ENCODE results near the gene MCCC2.
"Not testable (repeated sequence)": the region's sequence is repeated elsewhere in the genome, so short reads cannot be mapped to it uniquely, and the experiment has no call there.

MCCC2 gene

DNA sequence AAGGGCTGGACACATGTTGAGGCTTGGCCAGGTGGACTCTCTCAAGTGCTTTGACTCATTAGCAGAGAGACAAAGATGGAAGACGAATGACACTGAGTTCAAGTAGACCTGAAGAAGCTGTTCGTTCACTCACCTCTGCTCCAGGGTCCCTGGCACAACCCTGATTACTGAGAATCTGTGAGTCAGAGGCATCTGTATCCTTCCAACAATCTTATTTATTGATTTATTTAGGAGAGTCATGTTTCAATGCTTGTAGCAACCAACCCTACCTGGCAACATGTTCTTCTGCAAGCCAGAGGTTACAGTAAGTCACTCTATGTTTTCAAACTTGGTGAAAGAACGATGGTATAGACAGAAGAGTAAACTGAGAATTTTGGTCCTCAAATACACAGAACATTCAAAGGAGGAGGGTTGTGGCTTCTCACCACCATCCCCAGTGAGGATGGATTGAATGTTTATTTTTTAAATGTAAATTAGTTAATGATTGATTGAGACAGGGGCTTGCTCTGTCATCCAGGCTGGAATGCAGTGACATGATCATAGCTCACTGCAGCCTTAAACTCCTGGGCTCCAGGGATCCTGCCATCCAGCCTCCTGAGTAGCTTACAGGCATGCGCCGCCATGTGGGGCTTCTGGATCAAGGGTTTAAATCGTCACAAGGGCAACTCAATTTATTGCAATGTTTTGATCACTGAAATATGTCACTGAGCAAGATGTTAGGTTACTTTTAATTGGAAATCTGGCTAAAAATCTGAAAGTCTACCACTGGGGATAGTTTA, 76.2 kb downstream of the MCCC2 start:
- no peak for DNase-seq (ENCODE audit: low spot score)

DNA sequence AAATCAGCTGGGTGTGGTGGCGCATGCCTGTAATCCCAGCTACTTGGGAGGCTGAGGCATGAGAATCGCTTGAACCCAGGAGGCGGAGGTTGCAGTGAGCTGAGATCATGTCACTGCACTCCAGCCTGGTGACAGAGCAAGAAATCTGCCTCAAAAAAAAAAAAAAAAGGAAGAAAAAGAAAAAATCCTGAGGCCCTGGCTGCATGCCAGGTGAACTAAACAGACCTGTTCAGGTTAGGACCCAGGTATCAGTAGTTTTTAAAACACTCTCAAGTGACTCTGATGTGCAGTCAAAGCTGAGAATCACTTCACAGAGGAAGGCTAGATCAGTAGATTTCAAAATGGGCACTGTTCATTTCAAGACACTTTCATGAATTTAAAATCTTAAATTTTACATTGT, 77.5 kb downstream of the MCCC2 start:
- DNase-seq (ENCODE audit: low spot score): not testable (repeated sequence)

DNA sequence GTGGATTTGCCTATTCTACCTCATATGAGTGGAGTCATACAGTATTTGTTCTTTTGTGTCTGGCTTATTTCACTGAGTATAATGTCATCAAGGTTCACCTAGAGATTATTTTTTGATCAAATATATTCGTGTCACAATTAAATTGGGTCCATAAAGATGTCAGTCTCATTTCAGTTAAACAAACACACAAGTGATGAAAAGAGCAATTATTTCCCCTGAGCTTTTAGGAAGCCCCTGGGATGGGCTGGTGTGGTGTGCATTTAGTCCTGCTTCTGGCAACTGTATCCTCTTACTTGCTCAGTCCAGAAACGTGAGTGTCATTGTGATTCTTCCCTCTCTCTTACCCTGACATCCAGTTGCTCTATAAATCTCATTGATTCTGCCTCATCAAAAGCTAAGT, 79.2 kb downstream of the MCCC2 start:
- DNase-seq (ENCODE audit: low spot score): no peak

DNA sequence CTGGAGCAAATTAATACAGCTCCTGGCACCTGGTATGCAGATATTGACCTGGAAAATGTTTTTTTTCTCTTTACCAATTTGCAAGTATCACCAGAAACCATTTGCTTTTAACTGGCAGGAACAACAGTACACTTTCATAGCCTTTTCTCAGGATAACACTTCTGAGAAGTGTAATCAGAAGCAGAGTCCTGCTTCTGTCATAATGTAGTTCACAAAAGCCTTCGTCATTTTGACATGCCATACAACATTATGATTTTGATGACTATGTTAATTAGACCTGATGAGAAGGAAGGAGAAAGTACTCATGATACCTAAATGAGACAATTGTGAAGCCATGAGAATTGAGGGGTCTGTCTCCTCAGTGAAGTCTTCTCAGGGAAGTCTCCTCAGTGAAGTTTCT, 90.8 kb downstream of the MCCC2 start:
- DNase-seq (ENCODE audit: low spot score): no peak

DNA sequence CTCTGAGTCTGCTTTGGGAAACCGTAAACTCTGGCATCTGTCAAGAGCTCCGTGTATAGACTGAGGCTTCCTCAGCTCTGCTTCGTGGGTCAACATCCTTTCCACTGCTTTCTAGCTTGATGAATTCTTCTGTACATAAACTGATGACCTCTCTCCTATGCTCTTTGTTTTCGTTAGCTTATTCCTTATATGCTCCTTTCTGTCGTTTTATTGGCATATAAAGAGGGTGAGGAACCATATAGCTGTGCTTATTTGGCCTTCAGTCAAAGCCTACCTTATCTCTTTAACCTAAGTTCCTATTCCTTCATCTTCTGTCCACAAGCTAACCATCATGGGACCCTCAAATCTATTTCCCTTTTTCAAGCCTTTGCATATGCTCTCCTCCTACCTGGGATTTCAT, 92.6 kb downstream of the MCCC2 start:
- DNase-seq (ENCODE audit: low spot score): no peak

DNA sequence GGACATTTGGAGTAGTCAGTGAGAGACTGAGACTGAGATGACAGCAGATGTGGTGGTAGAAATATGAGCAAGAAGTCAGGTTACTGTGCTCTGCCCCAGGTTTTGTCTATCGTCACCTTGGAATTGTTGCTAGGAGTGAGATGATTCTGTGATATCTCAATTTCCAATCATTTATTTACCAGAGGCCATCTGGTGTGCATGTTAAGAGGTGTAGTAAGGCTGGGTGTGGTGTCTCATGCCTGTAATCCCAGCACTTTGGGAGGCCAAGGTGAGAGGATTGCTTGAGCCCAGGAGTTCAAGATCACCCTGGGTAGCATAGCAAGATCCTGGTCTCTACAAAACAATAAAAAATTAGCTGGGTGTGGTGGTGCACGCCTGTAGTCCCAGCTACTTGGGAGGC, 93.4 kb downstream of the MCCC2 start:
- DNase-seq (ENCODE audit: low spot score): no peak

DNA sequence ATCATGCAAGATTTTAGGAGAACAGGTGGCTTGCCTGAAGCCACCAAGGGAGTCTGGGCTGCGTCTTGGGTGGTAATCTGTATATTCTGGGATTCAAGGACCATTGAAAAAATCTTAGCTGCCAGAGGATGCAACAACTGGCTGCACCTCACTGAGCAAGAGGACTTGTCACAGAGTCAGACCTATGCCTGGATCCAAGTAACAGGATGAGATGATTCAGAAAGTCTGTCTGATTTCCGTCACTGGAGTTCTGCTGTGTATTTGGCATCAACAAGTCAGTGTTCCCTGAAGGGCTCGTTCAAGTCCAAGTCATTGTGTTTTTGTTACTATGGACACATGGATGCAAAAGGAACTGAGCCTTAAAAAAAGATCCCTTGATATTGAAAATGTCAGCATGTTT, 94.2 kb downstream of the MCCC2 start:
- no peak for DNase-seq (ENCODE audit: low spot score)

DNA sequence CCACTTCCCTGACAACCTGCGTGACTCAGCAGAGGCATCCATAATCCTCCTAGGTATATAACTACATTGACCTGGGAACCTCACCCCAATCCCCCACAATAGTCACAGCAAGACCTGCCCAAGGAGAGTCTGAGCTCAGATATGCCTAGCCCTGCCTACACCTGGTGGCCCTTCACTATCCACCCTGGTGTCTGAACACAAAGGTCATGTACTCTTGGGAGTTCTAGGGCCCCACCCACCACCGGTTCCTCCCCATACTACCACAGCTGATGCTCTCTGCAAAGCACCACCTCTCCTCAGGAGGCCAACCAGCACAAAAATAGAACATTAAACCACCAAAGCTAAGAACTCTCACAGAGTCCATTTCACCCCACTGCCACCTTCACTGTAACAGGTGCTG, 97.2 kb downstream of the MCCC2 start:
- no peak for DNase-seq (ENCODE audit: low spot score)

DNA sequence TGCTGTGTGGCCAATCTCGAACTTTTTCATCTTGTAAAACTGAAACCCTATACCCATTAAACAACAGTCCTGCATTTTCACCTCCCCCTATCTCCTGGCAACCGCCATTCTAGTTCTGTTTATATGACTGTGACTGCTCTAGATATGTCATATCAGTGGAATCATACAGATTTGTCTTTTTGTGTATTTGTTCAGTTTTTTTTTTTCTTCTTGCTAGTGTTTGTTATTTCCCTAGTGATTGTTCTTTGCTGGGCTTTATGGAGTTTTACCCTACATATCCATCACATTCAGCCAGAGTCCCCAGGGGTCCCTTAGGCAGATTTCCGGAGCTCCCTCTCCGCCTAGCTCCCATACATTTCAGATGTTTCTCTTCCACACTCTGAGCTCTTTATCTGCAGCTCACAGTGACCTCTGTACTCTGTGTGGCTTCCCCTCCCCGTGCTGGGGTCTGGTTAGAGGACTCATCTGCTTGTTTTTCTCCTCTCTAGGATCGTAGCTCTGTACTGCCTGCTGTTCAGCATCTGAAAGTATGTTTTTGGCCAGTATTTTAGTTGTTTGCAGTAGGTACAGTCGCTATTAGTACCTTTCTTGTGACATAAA, 106.8 kb downstream of the MCCC2 start:
- DNase-seq (ENCODE audit: low spot score): no peak

DNA sequence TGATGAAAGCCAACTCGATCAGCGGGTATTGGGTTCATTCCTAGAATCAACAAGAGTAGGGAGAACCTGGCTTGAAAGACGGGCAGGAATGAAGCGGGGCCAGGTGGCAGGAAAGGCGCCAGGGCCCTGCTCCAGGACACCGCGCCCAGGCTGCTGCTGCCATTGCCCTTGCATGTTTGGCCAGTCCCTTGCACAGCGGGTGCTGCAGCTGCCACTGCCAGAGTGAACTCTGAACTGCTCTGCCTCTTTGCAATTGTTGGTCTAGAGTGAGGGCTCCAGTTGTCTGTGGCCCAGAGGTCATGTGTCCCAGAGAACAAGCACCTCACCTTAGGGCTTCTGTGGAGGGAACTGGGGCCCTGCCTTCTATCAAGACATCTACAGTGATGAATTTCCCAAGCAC, 107.9 kb downstream of the MCCC2 start:
- no peak for DNase-seq (ENCODE audit: low spot score)

DNA sequence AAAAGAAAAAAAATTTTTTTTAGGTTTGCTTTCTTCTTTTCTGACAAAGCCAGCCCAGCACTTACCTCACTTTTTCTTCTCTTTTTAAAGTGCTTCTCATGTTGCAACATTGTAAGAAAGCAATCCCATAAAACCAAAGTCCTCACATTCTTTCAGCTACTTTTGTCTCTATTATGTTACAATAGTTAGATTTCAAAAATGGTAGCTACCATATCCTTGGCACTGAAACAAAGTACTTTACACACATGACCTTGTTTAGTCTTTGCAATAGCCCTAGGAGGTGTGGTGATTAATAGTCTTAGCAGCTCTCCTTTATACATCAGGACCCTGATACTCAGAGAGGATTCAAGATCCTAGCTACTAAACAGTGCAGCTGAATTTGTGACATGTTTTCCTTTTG, 108.5 kb downstream of the MCCC2 start:
- DNase-seq (ENCODE audit: low spot score): no peak

DNA sequence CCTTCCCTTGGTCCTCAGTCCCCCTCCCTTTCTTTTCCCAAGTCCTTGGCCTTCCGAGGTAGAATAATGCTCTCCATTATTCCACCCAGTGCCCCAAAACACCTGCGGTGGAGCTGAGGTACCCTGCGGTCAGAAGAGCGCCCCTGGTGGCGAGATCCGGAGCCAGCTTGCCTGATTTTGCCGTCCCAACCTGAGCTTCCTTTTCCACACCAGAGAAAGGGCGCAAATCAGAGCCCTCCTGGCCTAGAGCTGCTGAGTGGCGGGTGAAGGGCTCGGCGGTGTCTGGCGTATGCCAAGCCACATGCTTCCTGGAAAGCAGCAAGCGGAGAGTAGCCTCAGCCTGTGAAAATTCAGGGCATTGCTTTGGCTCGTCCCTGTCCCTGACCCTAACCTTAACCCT, 110.8 kb downstream of the MCCC2 start:
- no peak for DNase-seq (ENCODE audit: low spot score)

DNA sequence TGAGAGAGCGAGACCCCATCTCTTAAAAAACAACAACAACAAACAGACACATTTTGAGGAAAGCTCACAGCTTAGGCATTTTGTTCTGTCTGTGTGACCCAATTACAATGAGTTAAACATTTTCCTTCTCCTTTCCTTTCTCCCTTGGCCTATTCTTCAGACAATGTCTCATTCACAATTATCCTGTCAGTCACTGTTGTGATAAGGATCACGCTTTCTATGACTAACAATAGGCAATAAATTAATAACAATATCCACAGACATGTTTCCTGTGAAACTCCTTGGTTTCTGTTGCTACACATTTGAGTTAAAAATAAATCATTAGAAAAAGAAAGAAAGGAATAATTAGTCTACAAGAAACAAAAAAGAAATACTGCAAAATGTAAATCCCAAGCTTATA, 112.1 kb downstream of the MCCC2 start:
- no peak for DNase-seq (ENCODE audit: low spot score)

DNA sequence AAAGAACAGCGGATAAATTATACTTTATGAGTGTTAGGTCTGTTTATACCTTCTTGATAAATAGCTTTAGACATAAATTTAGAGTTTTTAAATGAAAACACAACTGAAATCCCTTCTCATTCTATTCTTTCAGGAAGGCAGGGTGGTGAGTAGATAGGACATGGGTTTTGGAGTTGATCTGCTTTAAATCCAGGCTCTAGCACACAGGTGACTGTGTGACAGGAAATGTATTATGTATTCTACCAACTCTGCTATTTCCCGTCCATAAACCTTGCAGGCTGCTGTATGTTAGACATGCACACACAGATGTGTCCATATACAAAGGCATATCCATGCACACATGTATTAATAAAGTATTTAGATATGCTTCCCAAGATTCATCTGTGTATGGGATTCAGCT, 112.6 kb downstream of the MCCC2 start:
- no peak for DNase-seq (ENCODE audit: low spot score)

DNA sequence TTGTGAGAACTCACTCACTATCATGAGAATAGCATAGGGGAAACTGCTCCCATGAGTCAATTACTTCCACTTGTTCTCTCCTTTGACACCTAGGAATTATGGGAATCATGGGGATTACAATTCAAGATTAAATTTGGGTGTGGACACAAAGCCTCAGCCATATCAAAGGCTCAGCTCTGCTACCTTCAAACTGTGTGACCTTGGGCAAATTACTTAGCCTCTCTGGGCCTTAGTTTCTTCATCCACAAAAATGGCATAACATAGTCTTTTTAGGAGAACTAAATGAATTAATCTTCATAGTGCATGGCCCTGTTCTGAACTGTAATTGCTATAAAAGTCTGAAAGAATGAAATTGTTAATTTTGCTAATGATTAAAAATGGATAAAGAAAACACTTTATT, 113.7 kb downstream of the MCCC2 start:
- DNase-seq (ENCODE audit: low spot score): no peak

DNA sequence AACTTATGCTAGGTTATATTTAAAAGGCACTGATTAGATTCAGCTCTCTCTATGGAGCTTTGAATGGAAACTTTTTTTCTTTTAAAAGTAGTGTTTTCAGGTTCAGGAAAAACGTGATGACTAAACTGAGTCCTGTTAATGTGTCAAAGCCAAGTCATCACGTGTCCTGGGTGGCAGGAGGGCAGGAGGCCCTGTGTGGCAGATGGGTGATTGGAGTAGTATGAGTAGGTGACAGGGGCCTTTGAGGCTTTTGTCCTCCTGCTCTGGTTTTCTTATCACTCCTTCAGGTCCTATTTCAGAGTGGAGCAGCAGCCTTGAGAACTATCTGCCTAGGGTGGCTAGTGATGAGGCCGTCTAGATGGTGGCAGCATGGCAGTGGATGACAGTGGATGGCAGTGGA, 114.3 kb downstream of the MCCC2 start:
- DNase-seq (ENCODE audit: low spot score): no peak

DNA sequence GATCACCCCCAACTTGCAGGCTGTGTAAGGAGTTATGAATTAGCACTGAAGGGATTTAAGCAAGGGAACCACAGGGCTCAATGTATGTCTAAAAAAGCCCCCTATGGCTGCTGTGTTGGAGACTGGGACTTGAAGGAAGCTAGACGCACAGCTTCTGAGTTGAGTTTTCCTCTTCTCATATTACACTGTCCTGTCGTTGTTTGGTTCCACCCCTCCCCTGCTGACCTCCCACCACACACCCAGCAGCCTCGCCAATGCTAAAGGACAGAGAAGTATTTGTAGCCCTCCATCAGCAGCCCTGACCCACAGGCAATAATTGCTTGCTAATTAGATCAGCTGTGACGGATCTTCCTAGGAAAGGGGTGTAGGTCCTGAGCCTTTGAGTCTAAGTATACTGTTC, 116.8 kb downstream of the MCCC2 start:
- no peak for DNase-seq (ENCODE audit: low spot score)

DNA sequence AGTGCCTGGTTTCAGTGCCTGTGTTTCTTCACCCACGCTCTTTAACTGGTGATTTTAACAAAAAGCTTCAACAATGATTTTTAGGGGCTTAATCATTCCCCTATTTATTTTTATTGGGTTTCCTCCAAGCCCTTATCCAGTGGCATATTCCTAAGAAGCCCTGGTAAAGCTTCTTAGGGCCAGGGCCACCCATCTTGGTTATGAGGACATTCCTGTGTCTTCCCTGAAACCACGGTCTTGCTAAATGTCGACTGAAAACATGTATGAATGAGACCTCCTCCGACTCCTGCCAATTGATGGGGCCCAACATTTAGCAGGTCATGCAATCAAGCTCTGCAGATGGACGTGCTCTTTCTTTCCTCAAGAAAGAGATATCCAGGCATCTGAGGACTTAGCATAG, 118.3 kb downstream of the MCCC2 start:
- no peak for DNase-seq (ENCODE audit: low spot score)

DNA sequence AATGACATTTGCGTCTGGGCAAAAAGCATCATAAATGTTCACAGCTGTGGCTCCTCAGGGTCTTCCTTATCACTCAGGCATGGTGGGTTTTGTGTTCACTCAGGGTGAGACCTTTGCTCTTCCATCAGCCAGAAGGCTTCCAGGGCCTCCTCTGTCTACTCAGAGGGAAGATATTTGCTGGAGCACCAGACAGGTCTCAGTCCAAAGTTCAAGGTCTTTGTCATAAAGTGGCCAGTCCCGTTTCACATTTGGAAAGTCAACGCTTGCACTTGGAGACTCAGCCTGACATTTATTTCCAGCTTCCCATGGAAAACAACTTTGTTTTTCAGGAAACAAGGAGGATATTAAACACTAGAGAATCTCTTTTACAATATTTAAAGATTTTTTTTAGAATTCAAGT, 119.8 kb downstream of the MCCC2 start:
- no peak for DNase-seq (ENCODE audit: low spot score)
